HEK293 (cell line): ENCODE measurements around the gene WWOX.

Experiments
- CTCF ChIA-PET: fragments of 350-600 bp; formaldehyde crosslinking; extraction: SDS; loops from one replicate; lab custom pipeline; 2021; ENCODE audit warnings: antibody characterized with exemption; lab: Yijun Ruan, JAX
- POLR2A ChIA-PET: fragments of 300-600 bp; formaldehyde crosslinking; extraction: SDS; loops from one replicate; lab custom pipeline; 2020; ENCODE audit warnings: antibody characterized with exemption, inconsistent platforms; lab: Yijun Ruan, JAX
- H3K27ac ChIP-seq: fragments of 200-500 bp; sonication (Bioruptor generic); 2 replicates; pipeline ENCODE4 v1.5.1; 2014; ENCODE audit warnings: low read depth, low read length, control low read depth, inconsistent platforms; ENCODE audit errors: extremely low read depth
- H3K36me3 ChIP-seq, 2 experiments: fragments of 200-500 bp in 1 of 2; sonication (Bioruptor generic) in 1 of 2; 1 replicate in 1 of 2; 2 replicates in 1 of 2; pipeline ENCODE4 v1.5.1; 2014 to 2017; ENCODE audit warnings: inconsistent platforms in 2 of 2, low read length in 2 of 2; ENCODE audit not compliant: control insufficient read depth in 2 of 2, insufficient read depth in 1 of 2
- H3K4me1 ChIP-seq: fragments of 200-500 bp; sonication (Bioruptor generic); 2 replicates; pipeline ENCODE4 v1.5.1; 2014; ENCODE audit warnings: mild to moderate bottlenecking, low read length, inconsistent platforms; ENCODE audit not compliant: control insufficient read depth, insufficient read depth
- H3K4me3 ChIP-seq: 2 replicates; pipeline ENCODE4 v1.5.1; 2011; ENCODE audit warnings: low read depth, mild to moderate bottlenecking, control low read depth, low read length, moderate library complexity
- H3K9me3 ChIP-seq: fragments of 200-500 bp; sonication (Bioruptor generic); 2 replicates; pipeline ENCODE4 v1.5.1; 2014; ENCODE audit warnings: low read depth, low read length, inconsistent platforms; ENCODE audit not compliant: control insufficient read depth, insufficient read depth
- FEZF1 ChIP-seq: fragments of 450-650 bp; formaldehyde crosslinking; IDR thresholded peaks from 2 replicates; pipeline ENCODE4 v1.5.1; 2016; ENCODE audit warnings: missing biosample characterization, missing genetic modification characterization
- GLIS1 ChIP-seq: fragments of 450-650 bp; formaldehyde crosslinking; IDR thresholded peaks from 2 replicates; pipeline ENCODE4 v1.5.1; 2016; ENCODE audit warnings: missing biosample characterization, missing genetic modification characterization
- HOXA7 ChIP-seq: sonication (generic); formaldehyde crosslinking; IDR thresholded peaks from 2 replicates; pipeline ENCODE4 v1.8.1; 2022; ENCODE audit warnings: missing genetic modification reagents, borderline replicate concordance
- KLF8 ChIP-seq: fragments of 450-650 bp; formaldehyde crosslinking; IDR thresholded peaks from 2 replicates; pipeline ENCODE4 v1.5.1; 2016; ENCODE audit warnings: missing biosample characterization, missing genetic modification characterization
- OSR2 ChIP-seq: fragments of 450-650 bp; formaldehyde crosslinking; IDR thresholded peaks from 2 replicates; pipeline ENCODE4 v1.5.1; 2016; ENCODE audit warnings: missing biosample characterization, missing genetic modification characterization
- SETDB1 ChIP-seq: IDR thresholded peaks from one replicate; pipeline ENCODE4 v1.6.1; 2017; ENCODE audit warnings: mild to moderate bottlenecking, low read length, moderate library complexity, mixed read lengths; ENCODE audit not compliant: insufficient read length
- ZBTB26 ChIP-seq: fragments of 450-650 bp; formaldehyde crosslinking; optimal IDR thresholded peaks from 2 replicates; pipeline ENCODE3; 2016; ENCODE audit warnings: missing biosample characterization, mild to moderate bottlenecking, missing genetic modification characterization
- ZEB2 ChIP-seq: fragments of 450-650 bp; formaldehyde crosslinking; IDR thresholded peaks from 2 replicates; pipeline ENCODE4 v1.5.1; 2016; ENCODE audit warnings: missing biosample characterization, missing genetic modification characterization
- ZNF121 ChIP-seq: fragments of 450-650 bp; formaldehyde crosslinking; IDR thresholded peaks from 2 replicates; pipeline ENCODE4 v1.5.1; 2016; ENCODE audit warnings: missing biosample characterization, missing genetic modification characterization
- ZNF146 ChIP-seq: fragments of 450-650 bp; formaldehyde crosslinking; IDR thresholded peaks from 2 replicates; pipeline ENCODE4 v1.5.1; 2016; ENCODE audit warnings: missing biosample characterization, missing genetic modification characterization
- ZNF16 ChIP-seq: fragments of 450-650 bp; formaldehyde crosslinking; IDR thresholded peaks from 2 replicates; pipeline ENCODE4 v1.5.1; 2016; ENCODE audit warnings: low read depth, missing biosample characterization, missing genetic modification characterization
- ZNF223 ChIP-seq: fragments of 450-650 bp; formaldehyde crosslinking; IDR thresholded peaks from 2 replicates; pipeline ENCODE4 v1.5.1; 2016; ENCODE audit warnings: missing biosample characterization, missing genetic modification characterization
- ZNF266 ChIP-seq: fragments of 450-650 bp; formaldehyde crosslinking; IDR thresholded peaks from 2 replicates; pipeline ENCODE4 v1.5.1; 2016; ENCODE audit warnings: missing biosample characterization, missing genetic modification characterization, low read depth
- ZNF335 ChIP-seq: fragments of 450-650 bp; formaldehyde crosslinking; conservative IDR thresholded peaks from 2 replicates; pipeline ENCODE4 v1.5.1; 2016; ENCODE audit warnings: missing biosample characterization, missing genetic modification characterization
- ZNF394 ChIP-seq: fragments of 450-650 bp; formaldehyde crosslinking; IDR thresholded peaks from 2 replicates; pipeline ENCODE4 v1.5.1; 2016; ENCODE audit warnings: missing biosample characterization, missing genetic modification characterization, mild to moderate bottlenecking, moderate library complexity, borderline replicate concordance
- ZNF501 ChIP-seq: fragments of 450-650 bp; formaldehyde crosslinking; IDR thresholded peaks from 2 replicates; pipeline ENCODE4 v1.5.1; 2016; ENCODE audit warnings: missing biosample characterization, missing genetic modification characterization
- ZNF514 ChIP-seq: fragments of 450-650 bp; formaldehyde crosslinking; IDR thresholded peaks from 2 replicates; pipeline ENCODE4 v1.5.1; 2016; ENCODE audit warnings: missing biosample characterization, missing genetic modification characterization
- ZNF518A ChIP-seq: fragments of 450-650 bp; formaldehyde crosslinking; conservative IDR thresholded peaks from 2 replicates; pipeline ENCODE4 v1.5.1; 2016; ENCODE audit warnings: low read depth, missing biosample characterization, missing genetic modification characterization
- ZNF530 ChIP-seq: fragments of 450-650 bp; formaldehyde crosslinking; IDR thresholded peaks from 2 replicates; pipeline ENCODE4 v1.5.1; 2016; ENCODE audit warnings: low read depth, missing biosample characterization, missing genetic modification characterization
- ZNF558 ChIP-seq: fragments of 450-650 bp; formaldehyde crosslinking; IDR thresholded peaks from 2 replicates; pipeline ENCODE4 v1.5.1; 2016; ENCODE audit warnings: missing biosample characterization, missing genetic modification characterization
- ZNF610 ChIP-seq: fragments of 450-650 bp; formaldehyde crosslinking; IDR thresholded peaks from 2 replicates; pipeline ENCODE4 v1.5.1; 2016; ENCODE audit warnings: missing biosample characterization, missing genetic modification characterization, borderline replicate concordance
- ZNF626 ChIP-seq: fragments of 450-650 bp; sonication (Bioruptor Pico); formaldehyde crosslinking; IDR thresholded peaks from 2 replicates; pipeline ENCODE4 v1.5.1; 2018; ENCODE audit warnings: missing biosample characterization, missing genetic modification characterization, inconsistent platforms
- ZNF629 ChIP-seq: fragments of 450-650 bp; formaldehyde crosslinking; IDR thresholded peaks from 2 replicates; pipeline ENCODE4 v1.5.1; 2017; ENCODE audit warnings: missing biosample characterization, missing genetic modification characterization
- ZNF76 ChIP-seq: fragments of 450-650 bp; formaldehyde crosslinking; IDR thresholded peaks from 2 replicates; pipeline ENCODE4; 2016; ENCODE audit warnings: low read depth, missing biosample characterization, missing genetic modification characterization, borderline replicate concordance
- ZNF791 ChIP-seq: fragments of 450-650 bp; formaldehyde crosslinking; IDR thresholded peaks from 2 replicates; pipeline ENCODE4 v1.5.1; 2016; ENCODE audit warnings: missing biosample characterization, missing genetic modification characterization
- TF ChIP-seq, protein P1 (sequence below): fragments of 450-650 bp; formaldehyde crosslinking; IDR thresholded peaks from 2 replicates; pipeline ENCODE4 v1.5.1; 2017; ENCODE audit warnings: missing biosample characterization, missing genetic modification characterization
- TF ChIP-seq, protein P2 (sequence below): fragments of 450-650 bp; formaldehyde crosslinking; IDR thresholded peaks from 2 replicates; pipeline ENCODE4; 2016; ENCODE audit warnings: missing biosample characterization, missing genetic modification characterization

Gene WWOX

GRCh38 chr16:78926723-78927210, 827.3 kb downstream of the WWOX start (continued):
- TF ChIP-seq, protein P1, sequence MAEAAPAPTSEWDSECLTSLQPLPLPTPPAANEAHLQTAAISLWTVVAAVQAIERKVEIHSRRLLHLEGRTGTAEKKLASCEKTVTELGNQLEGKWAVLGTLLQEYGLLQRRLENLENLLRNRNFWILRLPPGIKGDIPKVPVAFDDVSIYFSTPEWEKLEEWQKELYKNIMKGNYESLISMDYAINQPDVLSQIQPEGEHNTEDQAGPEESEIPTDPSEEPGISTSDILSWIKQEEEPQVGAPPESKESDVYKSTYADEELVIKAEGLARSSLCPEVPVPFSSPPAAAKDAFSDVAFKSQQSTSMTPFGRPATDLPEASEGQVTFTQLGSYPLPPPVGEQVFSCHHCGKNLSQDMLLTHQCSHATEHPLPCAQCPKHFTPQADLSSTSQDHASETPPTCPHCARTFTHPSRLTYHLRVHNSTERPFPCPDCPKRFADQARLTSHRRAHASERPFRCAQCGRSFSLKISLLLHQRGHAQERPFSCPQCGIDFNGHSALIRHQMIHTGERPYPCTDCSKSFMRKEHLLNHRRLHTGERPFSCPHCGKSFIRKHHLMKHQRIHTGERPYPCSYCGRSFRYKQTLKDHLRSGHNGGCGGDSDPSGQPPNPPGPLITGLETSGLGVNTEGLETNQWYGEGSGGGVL = no peak
- TF ChIP-seq ZNF76 (tag by site-specific recombination) = no peak
- no peak for TF ChIP-seq ZNF394 (tag by site-specific recombination)
- peak; percentile 53 for TF ChIP-seq ZNF335 (tag by site-specific recombination)
- peak; percentile 70; the same call in 1 of the 2 replicates for TF ChIP-seq OSR2 (tag by site-specific recombination)
- TF ChIP-seq ZNF530 (tag by site-specific recombination) = no peak

DNA sequence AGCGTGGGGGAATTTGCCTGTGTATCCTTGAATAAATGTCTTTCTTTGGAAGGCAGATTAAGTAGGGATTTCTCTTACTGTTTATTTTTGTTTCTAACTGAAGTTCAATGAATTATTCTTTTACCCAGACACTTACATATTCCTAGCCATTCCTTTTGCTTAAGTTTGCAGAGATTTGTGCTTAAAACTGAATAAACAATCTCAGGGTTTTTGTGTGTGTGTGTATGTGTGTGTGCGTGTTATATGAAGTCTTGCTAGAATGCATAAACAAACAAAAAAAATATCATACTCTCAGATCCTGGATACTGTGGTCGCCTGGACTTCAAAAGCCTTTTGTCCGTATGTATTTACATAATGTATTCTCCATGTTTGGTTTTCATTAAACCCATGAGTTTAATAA, 828.3 kb downstream of the WWOX start:
- POLR2A ChIA-PET = no interaction called here
- no peak overlapping the region for H3K27ac ChIP-seq
- CTCF ChIA-PET = no interaction called here

GRCh38 chr16:78929841-78930240, 830.4 kb downstream of the WWOX start:
- CTCF ChIA-PET = no interaction called here
- no peak for TF ChIP-seq ZNF16 (tag by site-specific recombination)
- TF ChIP-seq SETDB1 = no peak
- TF ChIP-seq, protein P2, sequence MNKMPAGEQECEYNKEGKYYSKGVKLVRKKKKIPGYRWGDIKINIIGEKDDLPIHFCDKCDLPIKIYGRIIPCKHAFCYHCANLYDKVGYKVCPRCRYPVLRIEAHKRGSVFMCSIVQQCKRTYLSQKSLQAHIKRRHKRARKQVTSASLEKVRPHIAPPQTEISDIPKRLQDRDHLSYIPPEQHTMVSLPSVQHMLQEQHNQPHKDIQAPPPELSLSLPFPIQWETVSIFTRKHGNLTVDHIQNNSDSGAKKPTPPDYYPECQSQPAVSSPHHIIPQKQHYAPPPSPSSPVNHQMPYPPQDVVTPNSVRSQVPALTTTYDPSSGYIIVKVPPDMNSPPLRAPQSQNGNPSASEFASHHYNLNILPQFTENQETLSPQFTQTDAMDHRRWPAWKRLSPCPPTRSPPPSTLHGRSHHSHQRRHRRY (tag by site-specific recombination) = no peak
- no peak for TF ChIP-seq ZNF558 (tag by site-specific recombination)
- TF ChIP-seq ZNF121 (tag by site-specific recombination) = no peak
- TF ChIP-seq ZNF501 = no peak
- TF ChIP-seq ZNF266 (tag by site-specific recombination) = no peak
- TF ChIP-seq ZNF514 = no peak
- TF ChIP-seq ZBTB26 (tag by site-specific recombination) = no peak
- TF ChIP-seq ZNF626 (tag by site-specific recombination) = no peak
- TF ChIP-seq ZNF610 (tag by site-specific recombination) = no peak
- no peak for TF ChIP-seq KLF8 (tag by site-specific recombination)
- no peak for TF ChIP-seq ZNF518A (tag by site-specific recombination)
- TF ChIP-seq HOXA7 (CRISPR knock-in tag) = no peak
- no peak for TF ChIP-seq ZEB2 (tag by site-specific recombination)
- no peak for TF ChIP-seq ZNF223
- TF ChIP-seq FEZF1 = no peak
- no peak for TF ChIP-seq GLIS1 (tag by site-specific recombination)
- Histone ChIP-seq H3K27ac (no peak overlapping the region), H3K9me3 (no peaks in the 10 kb centered on the region), H3K36me3 (no peaks in the 10 kb centered on the region), H3K4me3 (no peak overlapping the region), H3K4me1 (no peaks in the 10 kb centered on the region)
- POLR2A ChIA-PET = no interaction called here

More for the DNA sequence above, 828.3 kb downstream of the WWOX start:
- no peaks in the 10 kb centered on the region for H3K4me1 ChIP-seq
- H3K36me3 ChIP-seq = no peaks in the 10 kb centered on the region
- H3K4me3 ChIP-seq = no peak overlapping the region
- TF ChIP-seq HOXA7 (CRISPR knock-in tag) (no peak), ZNF146 (no peak), ZNF629 (tag by site-specific recombination) (no peak), ZNF791 (tag by site-specific recombination) (no peak)
- H3K9me3 ChIP-seq = no peaks in the 10 kb centered on the region
